IMR-90 (cell line): ENCODE results near the gene HORMAD1. TPM values are rescaled to one million over a fixed set of nuclear protein-coding genes. Genes with fewer than 3 reads are reported as not detected.

Source experiments
- ATAC-seq: fragments of 200-7000 bp; cut with Tn5 transposase; 2 replicates; pipeline ENCODE4 v1.9.1; 2020; ENCODE audit warnings: low read depth, mild to moderate bottlenecking, moderate library complexity
- BruUV-seq: library from RNA; stranded (reverse); fragments of 400-500 nt; replicated peaks from 2 replicates; lab custom pipeline; 2021; lab: Mats Ljungman, UMichigan
- CTCF ChIA-PET: fragments of 300-600 bp; formaldehyde crosslinking; extraction: SDS; loops from one replicate; lab custom pipeline; 2021; ENCODE audit warnings: antibody characterized with exemption; lab: Yijun Ruan, JAX
- POLR2A ChIA-PET: fragments of 300-600 bp; sonication (Branson Sonifier 250); formaldehyde crosslinking; loops from one replicate; lab custom pipeline; 2022; ENCODE audit warnings: antibody characterized with exemption; ENCODE audit not compliant: unreplicated experiment; lab: Charles Lee
- DNase-seq: peaks from one replicate; pipeline ENCODE4 v3.0.0; 2013
- H2AFZ ChIP-seq: replicated peaks from 2 replicates; pipeline ENCODE3; 2013; ENCODE audit warnings: low read length, mild to moderate bottlenecking; ENCODE audit not compliant: poor library complexity
- H2AK5ac ChIP-seq: 2 replicates; pipeline ENCODE4 v1.6.1; 2013; ENCODE audit warnings: low read depth, low read length, inconsistent platforms
- H2AK9ac ChIP-seq: replicated peaks from 2 replicates; pipeline ENCODE3; 2013; ENCODE audit warnings: mild to moderate bottlenecking, low read depth, low read length, moderate library complexity; ENCODE audit not compliant: poor library complexity
- H2BK120ac ChIP-seq: 2 replicates; pipeline ENCODE4 v1.6.1; 2013; ENCODE audit warnings: low read depth, low read length, inconsistent platforms
- H2BK15ac ChIP-seq: 3 replicates; pipeline ENCODE4 v1.6.1; 2013; ENCODE audit warnings: low read depth, low read length, inconsistent platforms
- H2BK20ac ChIP-seq: 2 replicates; pipeline ENCODE4 v1.6.1; 2013; ENCODE audit warnings: low read depth, mild to moderate bottlenecking, inconsistent platforms, low read length, moderate library complexity
- H2BK5ac ChIP-seq: 2 replicates; pipeline ENCODE4 v1.6.1; 2013; ENCODE audit warnings: mild to moderate bottlenecking, low read depth, low read length, inconsistent platforms; ENCODE audit not compliant: poor library complexity, severe bottlenecking
- H3K14ac ChIP-seq: replicated peaks from 2 replicates; pipeline ENCODE4 v1.6.1; 2013; ENCODE audit warnings: low read depth, low read length, inconsistent platforms
- H3K18ac ChIP-seq: 2 replicates; pipeline ENCODE4 v1.6.1; 2013; ENCODE audit warnings: low read depth, low read length, control low read depth
- H3K23ac ChIP-seq: 2 replicates; pipeline ENCODE4 v1.6.1; 2013; ENCODE audit warnings: low read depth, low read length, inconsistent platforms
- H3K27ac ChIP-seq: 2 replicates; pipeline ENCODE4 v1.5.1; 2013; ENCODE audit warnings: mild to moderate bottlenecking, control low read depth, low read length; ENCODE audit not compliant: insufficient read depth
- H3K27me3 ChIP-seq: 2 replicates; pipeline ENCODE4 v1.6.1; 2013; ENCODE audit warnings: low read length; ENCODE audit not compliant: control insufficient read depth, insufficient read depth
- H3K36me3 ChIP-seq: 2 replicates; pipeline ENCODE4 v1.6.1; 2013; ENCODE audit warnings: low read length, mixed read lengths; ENCODE audit not compliant: control insufficient read depth, insufficient read depth
- H3K4ac ChIP-seq: 2 replicates; pipeline ENCODE4 v1.6.1; 2013; ENCODE audit warnings: low read depth, low read length, inconsistent platforms
- H3K4me1 ChIP-seq: 2 replicates; pipeline ENCODE4 v1.6.1; 2013; ENCODE audit warnings: low read length, mixed read lengths; ENCODE audit not compliant: control insufficient read depth, insufficient read depth
- H3K4me2 ChIP-seq: 2 replicates; pipeline ENCODE4 v1.6.1; 2013; ENCODE audit warnings: low read depth, mild to moderate bottlenecking, control low read depth, low read length, moderate library complexity
- H3K4me3 ChIP-seq: 2 replicates; pipeline ENCODE4 v1.5.1; 2013; ENCODE audit warnings: low read depth, mild to moderate bottlenecking, control low read depth, low read length, moderate library complexity; ENCODE audit not compliant: insufficient read depth
- H3K56ac ChIP-seq: 2 replicates; pipeline ENCODE4 v1.6.1; 2013; ENCODE audit warnings: low read length, inconsistent platforms; ENCODE audit not compliant: insufficient read depth; ENCODE audit errors: extremely low read depth
- H3K79me1 ChIP-seq, 2 experiments: 2 replicates each; pipeline ENCODE4 v1.6.1; 2013; ENCODE audit warnings: low read length in 2 of 2, inconsistent platforms in 1 of 2, low read depth in 1 of 2
- H3K9ac ChIP-seq: 2 replicates; pipeline ENCODE4 v1.6.1; 2013; ENCODE audit warnings: low read depth, low read length, control low read depth
- H3K9me1 ChIP-seq: 2 replicates; pipeline ENCODE4 v1.6.1; 2013; ENCODE audit warnings: low read length, inconsistent platforms; ENCODE audit not compliant: insufficient read depth
- H3K9me3 ChIP-seq: 2 replicates; pipeline ENCODE4 v1.6.1; 2013; ENCODE audit warnings: low read length; ENCODE audit not compliant: control insufficient read depth, insufficient read depth
- H4K20me1 ChIP-seq: 2 replicates; pipeline ENCODE4 v1.6.1; 2013; ENCODE audit warnings: low read length, inconsistent platforms; ENCODE audit not compliant: insufficient read depth
- H4K5ac ChIP-seq: 2 replicates; pipeline ENCODE4 v1.6.1; 2013; ENCODE audit warnings: mild to moderate bottlenecking, low read depth, low read length, control low read depth
- H4K8ac ChIP-seq, 2 experiments: 2 replicates each; pipeline ENCODE4 v1.6.1; 2013; ENCODE audit warnings: low read depth in 2 of 2, low read length in 2 of 2, control low read depth in 1 of 2, inconsistent platforms in 1 of 2
- H4K91ac ChIP-seq: 2 replicates; pipeline ENCODE4 v1.6.1; 2013; ENCODE audit warnings: low read depth, low read length, inconsistent platforms; ENCODE audit not compliant: insufficient read depth
- BHLHE40 ChIP-seq: fragments of 150-350 bp; IDR thresholded peaks from 2 replicates; pipeline ENCODE4 v1.6.1; 2016; ENCODE audit warnings: mild to moderate bottlenecking, low read depth, low read length
- CEBPB ChIP-seq: IDR thresholded peaks from 2 replicates; pipeline ENCODE4 v1.6.1; 2012; ENCODE audit warnings: low read depth, low read length, improper control_type of control experiment
- CHD1 ChIP-seq: IDR thresholded peaks from 2 replicates; pipeline ENCODE4 v1.6.1; 2012; ENCODE audit warnings: low read depth, low read length, improper control_type of control experiment
- FOS ChIP-seq: fragments of 150-350 bp; IDR thresholded peaks from 2 replicates; pipeline ENCODE4 v1.6.1; 2016; ENCODE audit warnings: low read depth, low read length
- MAFK ChIP-seq: IDR thresholded peaks from 2 replicates; pipeline ENCODE4 v1.6.1; 2012; ENCODE audit warnings: low read depth, low read length, improper control_type of control experiment
- MAZ ChIP-seq: IDR thresholded peaks from 2 replicates; pipeline ENCODE4 v1.6.1; 2012; ENCODE audit warnings: low read depth, mild to moderate bottlenecking, low read length, improper control_type of control experiment, moderate library complexity, borderline replicate concordance
- MXI1 ChIP-seq: IDR thresholded peaks from 2 replicates; pipeline ENCODE4 v1.6.1; 2012; ENCODE audit warnings: low read depth, mild to moderate bottlenecking, low read length, moderate library complexity, borderline replicate concordance
- NFE2L2 ChIP-seq: fragments of 150-350 bp; IDR thresholded peaks from 2 replicates; pipeline ENCODE4 v1.6.1; 2016; ENCODE audit warnings: low read depth, mild to moderate bottlenecking, low read length
- POLR2A ChIP-seq: IDR thresholded peaks from 2 replicates; pipeline ENCODE4 v1.6.1; 2012; ENCODE audit warnings: mild to moderate bottlenecking, low read depth, low read length
- RAD21 ChIP-seq: IDR thresholded peaks from 2 replicates; pipeline ENCODE4 v1.6.1; 2012; ENCODE audit warnings: low read length, improper control_type of control experiment
- RCOR1 ChIP-seq: IDR thresholded peaks from 2 replicates; pipeline ENCODE4 v1.6.1; 2012; ENCODE audit warnings: mild to moderate bottlenecking, low read length, improper control_type of control experiment; ENCODE audit not compliant: insufficient replicate concordance
- RFX5 ChIP-seq: IDR thresholded peaks from 2 replicates; pipeline ENCODE4 v1.8.0; 2012; ENCODE audit warnings: low read depth, mild to moderate bottlenecking, low read length, moderate library complexity
- SMC3 ChIP-seq: fragments of 150-350 bp; IDR thresholded peaks from 2 replicates; pipeline ENCODE4 v1.6.1; 2016; ENCODE audit warnings: low read depth, mild to moderate bottlenecking, antibody characterized with exemption, low read length, moderate library complexity
- WGBS, 2 experiments: methylation state at CpG; one replicate each; pipeline versions ENCODE4 v1.1.5 to v1.1.7; 2013; ENCODE audit warnings: missing lambda C conversion rate in 2 of 2; ENCODE audit not compliant: insufficient read length in 1 of 2; ENCODE audit errors: extremely low coverage in 2 of 2; 5-methylcytosine and 5-hydroxymethylcytosine counted together
- dilution Hi-C: fragments of 300-500 bp; cut with HindIII; formaldehyde crosslinking; loops from one replicate; pipeline ENCODE4 v1.14.3; 2018; ENCODE audit warnings: low sequenced_read_pairs; ENCODE audit not compliant: unreplicated experiment
- in situ Hi-C: fragments of 300-500 bp; cut with MboI; formaldehyde crosslinking; loops from 3 replicates; pipeline ENCODE4 v1.14.3; 2019; ENCODE audit warnings: low sequenced_read_pairs, inconsistent platforms, mixed read lengths
- intact Hi-C: fragments of 100-400 bp; cut with micrococcal nuclease; formaldehyde crosslinking; loops from 2 replicates; pipeline ENCODE4 v1.10.0; 2022
- polyA plus RNA-seq, 3 experiments: library from polyadenylated mRNA; depleted of rRNA; stranded (reverse); fragments of >200 nt; gene quantifications; 2 replicates each; pipeline ENCODE4 v1.2.3, GENCODE V29; 2012; ENCODE audit warnings: low replicate concordance in 1 of 3
- total RNA-seq: library from RNA; depleted of rRNA; stranded (reverse); fragments of >200 nt; gene quantifications from 2 replicates; pipeline ENCODE4 v1.2.3, GENCODE V29; 2012
- TF ChIP-seq, protein P1 (sequence below): fragments of 150-350 bp; IDR thresholded peaks from 2 replicates; pipeline ENCODE4 v1.6.1; 2016; ENCODE audit warnings: low read depth, mild to moderate bottlenecking, low read length, moderate library complexity, borderline replicate concordance
- TF ChIP-seq, protein P2 (sequence below): fragments of 150-350 bp; IDR thresholded peaks from 2 replicates; pipeline ENCODE4 v1.6.1; 2017; ENCODE audit warnings: mild to moderate bottlenecking, antibody characterized with exemption, low read length, low read depth

Gene HORMAD1
- total and polyA plus RNA-seq, 2 of the 4 experiments (the other 2 are of a cell fraction), result not detected

DNA sequence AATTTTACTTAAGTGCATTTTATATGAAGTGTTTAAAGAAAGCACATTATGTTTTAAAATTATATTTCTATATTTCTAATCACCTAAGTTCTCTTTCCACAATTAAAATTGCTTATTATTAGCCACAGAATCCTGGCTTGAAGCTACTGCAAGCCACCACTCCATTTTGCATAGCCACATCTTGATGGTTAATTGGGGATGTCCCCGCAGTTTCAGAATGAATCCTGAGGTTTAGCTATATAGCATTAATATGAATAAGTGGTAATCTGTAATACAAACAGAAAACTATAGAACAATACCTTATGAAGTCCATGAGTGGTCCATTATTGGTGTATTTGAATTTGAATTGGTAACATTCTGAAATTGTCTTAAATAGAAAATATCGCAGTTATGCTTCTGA is 12.1 kb downstream of the HORMAD1 start:
- no peak overlapping the region for H3K4ac ChIP-seq
- H3K56ac ChIP-seq, result no peak overlapping the region
- no TSS peak for BruUV-seq
- H4K91ac ChIP-seq, result no peak overlapping the region
- in situ Hi-C loops (no loop called here), intact Hi-C loops (no loop called here), dilution Hi-C loops (no loop called here)
- H4K8ac ChIP-seq, result no peak overlapping the region
- H3K4me1 ChIP-seq, result no peaks in the 10 kb centered on the region
- peaks cover 4% of the 10 kb centered on the region; the same call in 1 of the 2 replicates for H3K27me3 ChIP-seq
- H3K9me3 ChIP-seq, result no peaks in the 10 kb centered on the region
- no peak overlapping the region for H2AFZ ChIP-seq
- no peak overlapping the region for H2BK5ac ChIP-seq
- no peak overlapping the region for H4K5ac ChIP-seq
- DNase-seq (no peak), ATAC-seq (no peak)
- H3K36me3 ChIP-seq, result no peaks in the 10 kb centered on the region
- H3K18ac ChIP-seq, result no peak overlapping the region
- no peaks in the 10 kb centered on the region for H3K79me1 ChIP-seq
- no peak overlapping the region for H3K14ac ChIP-seq
- no peak overlapping the region for H3K23ac ChIP-seq
- WGBS, 2 experiments, result no CpG with 5 or more reads among the region's 2 CpGs
- H3K4me2 ChIP-seq, result no peak overlapping the region
- H2AK5ac ChIP-seq, result no peak overlapping the region
- TF ChIP-seq CHD1, result no peak
- no peak for TF ChIP-seq CEBPB
- no peak for TF ChIP-seq MAZ
- TF ChIP-seq RAD21, result no peak
- no peak for TF ChIP-seq POLR2A
- TF ChIP-seq SMC3, result no peak
- TF ChIP-seq, protein P1, sequence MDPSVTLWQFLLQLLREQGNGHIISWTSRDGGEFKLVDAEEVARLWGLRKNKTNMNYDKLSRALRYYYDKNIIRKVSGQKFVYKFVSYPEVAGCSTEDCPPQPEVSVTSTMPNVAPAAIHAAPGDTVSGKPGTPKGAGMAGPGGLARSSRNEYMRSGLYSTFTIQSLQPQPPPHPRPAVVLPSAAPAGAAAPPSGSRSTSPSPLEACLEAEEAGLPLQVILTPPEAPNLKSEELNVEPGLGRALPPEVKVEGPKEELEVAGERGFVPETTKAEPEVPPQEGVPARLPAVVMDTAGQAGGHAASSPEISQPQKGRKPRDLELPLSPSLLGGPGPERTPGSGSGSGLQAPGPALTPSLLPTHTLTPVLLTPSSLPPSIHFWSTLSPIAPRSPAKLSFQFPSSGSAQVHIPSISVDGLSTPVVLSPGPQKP, result no peak
- no peak for TF ChIP-seq MXI1
- TF ChIP-seq MAFK, result no peak
- no peak for TF ChIP-seq RCOR1
- no peak for TF ChIP-seq NFE2L2
- TF ChIP-seq RFX5, result no peak
- TF ChIP-seq, protein P2, sequence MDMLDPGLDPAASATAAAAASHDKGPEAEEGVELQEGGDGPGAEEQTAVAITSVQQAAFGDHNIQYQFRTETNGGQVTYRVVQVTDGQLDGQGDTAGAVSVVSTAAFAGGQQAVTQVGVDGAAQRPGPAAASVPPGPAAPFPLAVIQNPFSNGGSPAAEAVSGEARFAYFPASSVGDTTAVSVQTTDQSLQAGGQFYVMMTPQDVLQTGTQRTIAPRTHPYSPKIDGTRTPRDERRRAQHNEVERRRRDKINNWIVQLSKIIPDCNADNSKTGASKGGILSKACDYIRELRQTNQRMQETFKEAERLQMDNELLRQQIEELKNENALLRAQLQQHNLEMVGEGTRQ, result no peak
- TF ChIP-seq FOS, result no peak
- TF ChIP-seq BHLHE40, result no peak
- H3K9ac ChIP-seq, result no peak overlapping the region
- no peaks in the 10 kb centered on the region for H4K20me1 ChIP-seq
- H3K27ac ChIP-seq, result no peak overlapping the region
- H2AK9ac ChIP-seq, result no peak overlapping the region
- no peak overlapping the region for H2BK120ac ChIP-seq
- no peak overlapping the region for H2BK20ac ChIP-seq
- POLR2A ChIA-PET, result no interaction called here
- no peak overlapping the region for H2BK15ac ChIP-seq
- no peak overlapping the region for H3K4me3 ChIP-seq
- CTCF ChIA-PET, result interaction anchor here (1.2 kb wide), 1 partner anchor 16 kb away, joined by 3 read pairs; no protein-coding TSS in a partner anchor
- no peaks in the 10 kb centered on the region for H3K9me1 ChIP-seq
